Activated T-helper 1 cell treated with anti-CD3 and anti-CD28 coated beads, Interleukin-12 subunit alpha, Interleukin-12 subunit beta, Interleukin-2, Interleukin-4 antibody, amounts not matched to agents 30 ng/mL and 10 ng/mL and 1 ng/mL, durations not matched to agents 14 hours and 24 hours and 36 hours (primary cell): ENCODE results near the gene TMEM62. TPM values are rescaled to one million over a fixed set of nuclear protein-coding genes. Genes with fewer than 3 reads are reported as not detected.
"Not testable (repeated sequence)": the region's sequence is repeated elsewhere in the genome, so short reads cannot be mapped to it uniquely, and the experiment has no call there.

Source experiments
- DNase-seq: peaks from one replicate; pipeline ENCODE4 v3.0.0; 2021; ENCODE audit warnings: low spot score
- H3K27ac Mint-ChIP-seq: one replicate; pipeline ENCODE4 v1.8.0; 2021; ENCODE audit warnings: mild to moderate bottlenecking, mixed read lengths
- H3K27me3 Mint-ChIP-seq: one replicate; pipeline ENCODE4 v1.8.0; 2022; ENCODE audit warnings: mild to moderate bottlenecking, moderate library complexity, mixed read lengths; ENCODE audit not compliant: insufficient read depth
- H3K36me3 Mint-ChIP-seq: one replicate; pipeline ENCODE4 v1.8.0; 2021; ENCODE audit warnings: low read depth, mixed read lengths
- H3K4me1 Mint-ChIP-seq: one replicate; pipeline ENCODE4 v1.8.0; 2021; ENCODE audit warnings: low read depth, mixed read lengths
- H3K4me3 Mint-ChIP-seq: one replicate; pipeline ENCODE4 v1.8.0; 2021; ENCODE audit warnings: mild to moderate bottlenecking, moderate library complexity, mixed read lengths
- H3K9me3 Mint-ChIP-seq: one replicate; pipeline ENCODE4 v1.8.0; 2021; ENCODE audit warnings: mixed read lengths
- intact Hi-C: fragments of 100-400 bp; cut with micrococcal nuclease; formaldehyde crosslinking; loops from one replicate; pipeline ENCODE4 v1.15.1; 2024
- total RNA-seq: library from RNA; stranded (reverse); gene quantifications from 2 replicates; pipeline ENCODE4 v1.2.3, GENCODE V29; 2022

TMEM62 gene
- total RNA-seq, 1 donor from 2014 or later, result 18.6 TPM

DNA sequence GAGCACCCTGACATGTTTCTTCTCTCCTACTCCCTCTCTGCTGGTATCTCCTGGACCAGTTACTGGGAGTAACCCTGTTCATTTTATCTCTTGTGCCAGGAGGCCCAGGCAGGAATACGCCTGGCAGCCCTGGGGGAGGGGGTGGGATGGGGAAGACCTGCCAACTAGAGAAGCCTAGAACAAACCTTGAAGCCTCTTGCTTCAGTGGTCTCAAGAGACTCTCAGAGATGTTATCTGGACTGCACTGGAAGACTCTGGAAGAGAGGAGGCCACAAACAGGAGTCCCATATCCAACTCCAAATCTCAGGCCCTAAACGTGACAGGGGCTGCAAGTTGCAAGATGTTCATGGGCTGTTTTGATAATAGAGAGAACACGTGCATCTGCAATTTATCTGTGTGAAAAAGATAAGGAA, 87.6 kb downstream of the TMEM62 start, which contains the start of gene EPB42:
TSS of gene EPB42 (minus strand) at position 28 of the 413 bp plus-strand sequence. CDS start 193 bp downstream, outside the sequence.
- no peak within 1 kb of the TSS for H3K4me3 Mint-ChIP-seq
- DNase-seq, result no peak
- peaks cover 11% of the 10 kb centered on the region for H3K27me3 Mint-ChIP-seq
- H3K9me3 Mint-ChIP-seq, result peaks cover 5% of the 10 kb centered on the region
- intact Hi-C loops, result no loop called here
- H3K36me3 Mint-ChIP-seq, result no peaks in the 10 kb centered on the region
- H3K4me1 Mint-ChIP-seq, result peaks cover 7% of the 10 kb centered on the region
- H3K27ac Mint-ChIP-seq, result peak within 1 kb of the TSS; percentile 68

DNA sequence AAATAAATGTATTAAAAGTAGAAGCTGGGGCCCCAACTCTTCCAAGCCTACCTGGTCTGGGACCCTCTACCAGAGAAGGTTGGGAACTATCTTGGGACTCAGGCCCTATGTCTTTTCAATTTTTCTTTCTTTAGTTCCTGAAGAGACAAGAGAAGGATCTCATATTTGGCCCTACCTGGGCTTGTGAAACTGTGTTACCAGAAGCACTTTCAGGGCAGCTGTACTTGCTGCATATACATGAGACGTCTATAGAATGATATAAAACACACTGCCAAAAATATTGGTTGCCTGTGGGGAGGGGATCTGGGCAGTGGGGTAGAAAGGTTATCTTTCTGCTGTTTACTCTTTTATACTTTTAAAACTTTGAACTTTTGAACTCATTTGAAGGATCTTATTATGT, 88.0 kb downstream of the TMEM62 start:
- peaks cover 8% of the 10 kb centered on the region for H3K4me1 Mint-ChIP-seq
- DNase-seq, result no peak
- no peak overlapping the region for H3K27ac Mint-ChIP-seq
- H3K27me3 Mint-ChIP-seq, result peaks cover 11% of the 10 kb centered on the region
- no peaks in the 10 kb centered on the region for H3K36me3 Mint-ChIP-seq
- intact Hi-C loops, result no loop called here
- peaks cover 5% of the 10 kb centered on the region for H3K9me3 Mint-ChIP-seq
- no peak overlapping the region for H3K4me3 Mint-ChIP-seq

DNA sequence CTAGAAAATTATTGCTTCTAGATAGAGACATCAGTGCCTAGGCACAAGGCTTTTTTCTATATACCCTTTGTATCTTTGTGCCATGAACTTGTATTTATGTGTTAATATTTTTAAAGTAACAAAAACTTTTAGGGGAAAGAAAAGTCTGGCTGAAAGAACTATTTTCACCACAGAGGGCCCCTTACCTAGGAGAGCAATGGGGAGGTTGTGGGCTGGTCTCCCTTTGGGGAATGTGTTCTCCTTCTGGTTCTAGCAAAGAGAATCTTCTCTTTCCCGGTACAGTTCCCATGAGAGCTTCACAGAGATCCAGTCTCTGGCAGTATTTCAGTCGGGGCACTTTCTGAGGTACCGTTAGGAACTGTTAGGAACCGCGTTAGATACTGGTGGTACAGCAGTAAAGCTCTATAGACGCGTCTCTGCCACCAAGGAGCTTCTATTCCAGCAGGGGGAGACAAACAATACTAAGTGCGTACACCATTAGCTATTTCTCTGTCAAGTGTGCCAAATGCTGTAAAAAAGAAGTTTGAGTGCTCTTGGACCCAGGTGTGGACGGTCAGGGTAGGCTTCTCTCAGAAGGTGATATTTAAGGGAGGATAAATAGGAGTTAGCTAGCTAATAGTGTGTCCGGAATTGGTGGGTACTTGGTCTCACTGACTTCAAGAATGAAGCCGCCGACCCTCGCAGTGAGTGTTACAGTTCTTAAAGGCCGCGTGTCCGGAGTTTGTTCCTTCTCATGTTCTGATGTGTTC, 92.0 kb downstream of the TMEM62 start:
- Mint-ChIP-seq H3K4me3 (no peak overlapping the region), H3K36me3 (no peaks in the 10 kb centered on the region)
- intact Hi-C loops, result loop anchor here (1.0 kb wide), 3 partner anchors 38 to 60 kb away; no protein-coding TSS in a partner anchor

GRCh38 chr15:43225950-43226255, 92.5 kb downstream of the TMEM62 start:
- not testable (repeated sequence) for H3K27ac Mint-ChIP-seq, DNase-seq, H3K9me3 Mint-ChIP-seq, H3K36me3 Mint-ChIP-seq, H3K4me3 Mint-ChIP-seq, H3K4me1 Mint-ChIP-seq
- H3K27me3 Mint-ChIP-seq, result peaks cover 16% of the 10 kb centered on the region
- intact Hi-C loops, result loop anchor here (1.0 kb wide), 3 partner anchors 39 to 59 kb away; no protein-coding TSS in a partner anchor

More for the DNA sequence above, 92.0 kb downstream of the TMEM62 start:
- Mint-ChIP-seq H3K4me1 (peaks cover 8% of the 10 kb centered on the region), H3K9me3 (no peaks in the 10 kb centered on the region), H3K27me3 (peaks cover 16% of the 10 kb centered on the region), H3K27ac (no peak overlapping the region)
- peak; percentile 36 for DNase-seq

DNA sequence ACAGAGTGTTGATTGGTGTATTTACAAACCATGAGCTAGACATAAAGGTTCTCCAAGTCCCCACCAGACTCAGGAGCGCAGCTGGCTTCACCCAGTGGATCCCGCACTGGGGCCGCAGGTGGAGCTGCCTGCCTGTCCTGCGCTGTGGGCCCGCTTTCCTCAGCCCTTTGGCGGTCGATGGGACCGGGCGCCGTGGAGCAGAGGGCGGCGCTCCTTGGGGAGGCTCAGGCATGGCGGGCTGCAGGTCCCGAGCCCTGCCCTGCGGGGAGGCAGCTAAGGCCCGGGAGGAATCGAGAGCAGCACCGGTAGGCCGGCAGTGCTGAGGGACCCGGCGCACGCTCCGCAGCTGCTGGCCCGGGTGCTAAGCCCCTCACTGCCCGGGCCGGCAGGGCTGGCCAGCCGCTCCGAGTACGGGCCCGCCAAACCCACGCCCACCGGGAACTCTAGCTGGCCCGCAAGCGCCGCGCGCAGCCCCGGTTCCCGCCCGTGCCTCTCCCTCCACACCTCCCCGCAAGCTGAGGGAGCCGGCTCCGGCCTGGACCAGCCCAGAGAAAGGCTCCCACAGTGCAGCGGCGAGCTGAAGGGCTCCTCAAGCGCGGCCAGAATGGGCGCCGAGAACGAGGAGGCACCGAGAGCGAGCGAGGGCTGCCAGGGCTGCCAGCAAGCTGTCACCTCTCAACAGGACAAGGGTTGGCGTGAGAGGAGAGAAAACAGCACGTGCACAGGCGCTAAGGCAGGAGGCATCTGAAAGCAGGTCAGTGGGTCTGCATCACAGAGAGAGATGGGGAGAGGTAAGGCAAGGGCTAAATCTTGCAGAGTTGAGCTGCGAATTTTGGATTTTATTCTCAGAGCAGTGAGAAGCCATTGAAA, 93.3 kb downstream of the TMEM62 start:
- Mint-ChIP-seq H3K36me3 (no peaks in the 10 kb centered on the region), H3K9me3 (no peaks in the 10 kb centered on the region), H3K4me1 (peaks cover 8% of the 10 kb centered on the region), H3K27me3 (peaks cover 14% of the 10 kb centered on the region), H3K4me3 (no peak overlapping the region), H3K27ac (peak overlapping the region; percentile 24)
- intact Hi-C loops, result no loop called here
- no peak for DNase-seq

GRCh38 chr15:43229977-43230376, 96.6 kb downstream of the TMEM62 start:
- H3K4me3 Mint-ChIP-seq, result no peak overlapping the region
- H3K27ac Mint-ChIP-seq, result no peak overlapping the region
- no peak for DNase-seq
- no peaks in the 10 kb centered on the region for H3K9me3 Mint-ChIP-seq
- intact Hi-C loops, result no loop called here
- H3K36me3 Mint-ChIP-seq, result no peaks in the 10 kb centered on the region
- H3K27me3 Mint-ChIP-seq, result peaks cover 8% of the 10 kb centered on the region
- peaks cover 8% of the 10 kb centered on the region for H3K4me1 Mint-ChIP-seq

GRCh38 chr15:43230640-43231115, 97.3 kb downstream of the TMEM62 start:
- Mint-ChIP-seq H3K4me3 (no peak overlapping the region), H3K4me1 (peaks cover 4% of the 10 kb centered on the region), H3K27me3 (peaks cover 5% of the 10 kb centered on the region), H3K36me3 (no peaks in the 10 kb centered on the region), H3K9me3 (no peaks in the 10 kb centered on the region), H3K27ac (no peak overlapping the region)
- DNase-seq, result no peak
- intact Hi-C loops, result no loop called here

- peaks cover 5% of the 10 kb centered on the region for H3K27me3 Mint-ChIP-seq
- H3K27ac Mint-ChIP-seq, result no peak overlapping the region
- H3K36me3 Mint-ChIP-seq, result no peaks in the 10 kb centered on the region
- H3K4me3 Mint-ChIP-seq, result no peak overlapping the region
- no peaks in the 10 kb centered on the region for H3K4me1 Mint-ChIP-seq
- H3K9me3 Mint-ChIP-seq, result no peaks in the 10 kb centered on the region
- intact Hi-C loops, result no loop called here
- DNase-seq, result no peak
Observed at GRCh38 chr15:43232289-43232874, 99.0 kb downstream of the TMEM62 start.

Other genes with a start within 250 kb of the TMEM62 start
- 11.4 and 13.4 TPM in 2 replicates for gene TTBK2, start 212.8 kb upstream of the TMEM62 start, total RNA-seq
- 29.1 and 35.3 TPM in 2 replicates for gene UBR1, start 27.5 kb upstream of the TMEM62 start, total RNA-seq
- gene CCNDBP1, start 51.8 kb downstream of the TMEM62 start, total RNA-seq, result 57.7 and 60.2 TPM in 2 replicates
- not detected in 2 replicates for gene EPB42, start 87.4 kb downstream of the TMEM62 start, total RNA-seq
- gene TGM5, start 133.3 kb downstream of the TMEM62 start, total RNA-seq, result not detected in 2 replicates
- not detected in 2 replicates for gene TGM7, start 168.7 kb downstream of the TMEM62 start, total RNA-seq
- gene LCMT2, start 197.0 kb downstream of the TMEM62 start, total RNA-seq, result 15.4 and 15.7 TPM in 2 replicates
- gene ZSCAN29, start 237.5 kb downstream of the TMEM62 start, total RNA-seq, result 32.9 and 34.9 TPM in 2 replicates
- 46.5 and 47.2 TPM in 2 replicates for gene TUBGCP4, start 237.5 kb downstream of the TMEM62 start, total RNA-seq